ENCODE data around the gene TTC9B. TPM values are rescaled to one million over a fixed set of nuclear protein-coding genes. Genes with fewer than 3 reads are reported as not detected.
"Not testable (repeated sequence)": the region's sequence is repeated elsewhere in the genome, so short reads cannot be mapped to it uniquely, and the experiment has no call there.

TTC9B gene
- total RNA-seq, 1 donor from 2014 or later = not detected

- Histone ChIP-seq H3K27ac (no peak overlapping the region), H2AFZ (replicated peaks) (no peak overlapping the region), H3F3A (ENCODE audit: low read depth) (no peaks in the 10 kb centered on the region), H3K4me3 (no peak overlapping the region), H3K4me1 (no peaks in the 10 kb centered on the region), H3K9ac (no peak overlapping the region), H3K36me3 (no peaks in the 10 kb centered on the region), H3K4me2 (no peak overlapping the region), H3K9me3 (ENCODE audit: low read depth) (no peaks in the 10 kb centered on the region), H4K20me1 (ENCODE audit: low read depth) (no peaks in the 10 kb centered on the region), H3K27me3 (no peaks in the 10 kb centered on the region), H3K79me2 (ENCODE audit: low read depth) (no peaks in the 10 kb centered on the region)
- H3K4me3 Mint-ChIP-seq = no peak overlapping the region
- no peaks in the 10 kb centered on the region for H3K36me3 Mint-ChIP-seq
- H3K27me3 Mint-ChIP-seq (ENCODE audit: insufficient read depth, low read depth) = peaks cover 2% of the 10 kb centered on the region
- TF ChIP-seq EZH2 (IDR thresholded peaks at IDR 0.05) (no peak), EZH2phosphoT487 (IDR thresholded peaks at IDR 0.05) (no peak), CTCF (IDR thresholded peaks at IDR 0.05) (no peak)
- DNase-seq (ENCODE audit: low spot score) = no peak
- H3K27ac Mint-ChIP-seq = no peak overlapping the region
- no peaks in the 10 kb centered on the region for H3K4me1 Mint-ChIP-seq
- no peaks in the 10 kb centered on the region for H3K9me3 Mint-ChIP-seq
These were observed 40.7 kb downstream of the TTC9B start for GRCh38 chr19:40177286-40178070.

- Histone ChIP-seq H3K4me2 (no peak overlapping the region), H3K36me3 (no peaks in the 10 kb centered on the region), H3K4me3 (no peak overlapping the region), H3K9ac (no peak overlapping the region), H3F3A (ENCODE audit: low read depth) (no peaks in the 10 kb centered on the region), H3K4me1 (no peaks in the 10 kb centered on the region), H2AFZ (replicated peaks) (no peak overlapping the region), H3K27ac (no peak overlapping the region), H3K9me3 (ENCODE audit: low read depth) (no peaks in the 10 kb centered on the region), H3K79me2 (ENCODE audit: low read depth) (no peaks in the 10 kb centered on the region), H3K27me3 (no peaks in the 10 kb centered on the region), H4K20me1 (ENCODE audit: low read depth) (no peaks in the 10 kb centered on the region)
- H3K27ac Mint-ChIP-seq = no peak overlapping the region
- peaks cover 2% of the 10 kb centered on the region for H3K27me3 Mint-ChIP-seq (ENCODE audit: insufficient read depth, low read depth)
- H3K9me3 Mint-ChIP-seq = no peaks in the 10 kb centered on the region
- DNase-seq (ENCODE audit: low spot score) = no peak
- TF ChIP-seq CTCF (IDR thresholded peaks at IDR 0.05) (no peak), EZH2 (IDR thresholded peaks at IDR 0.05) (no peak), EZH2phosphoT487 (IDR thresholded peaks at IDR 0.05) (no peak)
- no peaks in the 10 kb centered on the region for H3K4me1 Mint-ChIP-seq
- no peaks in the 10 kb centered on the region for H3K36me3 Mint-ChIP-seq
- no peak overlapping the region for H3K4me3 Mint-ChIP-seq
These were observed 42.4 kb downstream of the TTC9B start for GRCh38 chr19:40175820-40176219.

GRCh38 chr19:40174092-40174491 is 44.1 kb downstream of the TTC9B start:
- Histone ChIP-seq H3K79me2 (ENCODE audit: low read depth) (no peaks in the 10 kb centered on the region), H3K36me3 (no peaks in the 10 kb centered on the region), H4K20me1 (ENCODE audit: low read depth) (no peaks in the 10 kb centered on the region), H3K9me3 (ENCODE audit: low read depth) (no peaks in the 10 kb centered on the region), H3K4me2 (no peak overlapping the region), H3K27me3 (no peaks in the 10 kb centered on the region), H3K9ac (no peak overlapping the region), H3K27ac (no peak overlapping the region), H2AFZ (replicated peaks) (no peak overlapping the region), H3K4me1 (no peaks in the 10 kb centered on the region), H3F3A (ENCODE audit: low read depth) (no peaks in the 10 kb centered on the region), H3K4me3 (no peak overlapping the region)
- Mint-ChIP-seq H3K9me3 (no peaks in the 10 kb centered on the region), H3K27me3 (ENCODE audit: insufficient read depth, low read depth) (peaks cover 2% of the 10 kb centered on the region), H3K4me3 (no peak overlapping the region), H3K36me3 (no peaks in the 10 kb centered on the region), H3K27ac (no peak overlapping the region), H3K4me1 (no peaks in the 10 kb centered on the region)
- no peak for DNase-seq (ENCODE audit: low spot score)
- no peak for TF ChIP-seq CTCF (IDR thresholded peaks at IDR 0.05)
- TF ChIP-seq EZH2phosphoT487 (IDR thresholded peaks at IDR 0.05) = no peak
- TF ChIP-seq EZH2 (IDR thresholded peaks at IDR 0.05) = no peak

- DNase-seq (ENCODE audit: low spot score); H3K4me3 Mint-ChIP-seq; H3K9ac ChIP-seq; H3F3A ChIP-seq (ENCODE audit: low read depth); H3K4me1 Mint-ChIP-seq; H3K4me3 ChIP-seq; H3K36me3 Mint-ChIP-seq; H3K27ac Mint-ChIP-seq; H3K9me3 ChIP-seq (ENCODE audit: low read depth); H2AFZ ChIP-seq (replicated peaks); H3K4me1 ChIP-seq; H3K27me3 ChIP-seq; H3K36me3 ChIP-seq; H3K4me2 ChIP-seq; H3K27me3 Mint-ChIP-seq (ENCODE audit: insufficient read depth, low read depth); H3K79me2 ChIP-seq (ENCODE audit: low read depth); H3K9me3 Mint-ChIP-seq; H4K20me1 ChIP-seq (ENCODE audit: low read depth); H3K27ac ChIP-seq: not testable (repeated sequence)
These were observed 46.9 kb downstream of the TTC9B start for GRCh38 chr19:40171293-40171692.

- H3K4me1 Mint-ChIP-seq; H4K20me1 ChIP-seq (ENCODE audit: low read depth); H3K27ac ChIP-seq; H3K9ac ChIP-seq; H3K27me3 ChIP-seq; H3K9me3 Mint-ChIP-seq; H3K4me1 ChIP-seq; H3F3A ChIP-seq (ENCODE audit: low read depth); H3K79me2 ChIP-seq (ENCODE audit: low read depth); H2AFZ ChIP-seq (replicated peaks); H3K9me3 ChIP-seq (ENCODE audit: low read depth); H3K36me3 Mint-ChIP-seq; H3K27me3 Mint-ChIP-seq (ENCODE audit: insufficient read depth, low read depth); H3K36me3 ChIP-seq; H3K4me2 ChIP-seq; H3K4me3 ChIP-seq; DNase-seq (ENCODE audit: low spot score): not testable (repeated sequence)
- Mint-ChIP-seq H3K4me3 (peak overlapping the region; percentile 9), H3K27ac (peak overlapping the region; percentile 68)
These were observed 47.7 kb downstream of the TTC9B start for GRCh38 chr19:40170303-40170989.

All from neural progenitor cell (in vitro differentiated cells).